ENCODE results near the gene ASPSCR1.

ASPSCR1 gene

GRCh38 chr17:82012640-82013295, 35.3 kb downstream of the ASPSCR1 start:
- DNase-seq (ENCODE audit: low read depth in 2 of 2): no peak

GRCh38 chr17:82013341-82013740, 35.9 kb downstream of the ASPSCR1 start:
- no peak for DNase-seq (ENCODE audit: low read depth in 2 of 2)

- no peak for DNase-seq (ENCODE audit: low read depth in 2 of 2)
Measured at GRCh38 chr17:82013772-82014321, 36.4 kb downstream of the ASPSCR1 start.

- DNase-seq (ENCODE audit: low read depth in 2 of 2): no peak
Measured at GRCh38 chr17:82014432-82014831, 37.0 kb downstream of the ASPSCR1 start.

- no peak for DNase-seq (ENCODE audit: low read depth in 2 of 2)
Measured at GRCh38 chr17:82014971-82015310, 37.5 kb downstream of the ASPSCR1 start.

GRCh38 chr17:82015311-82015971, 38.0 kb downstream of the ASPSCR1 start:
- no peak for DNase-seq (ENCODE audit: low read depth in 2 of 2)

GRCh38 chr17:82016061-82016874, 38.8 kb downstream of the ASPSCR1 start:
- no peak for DNase-seq (ENCODE audit: low read depth in 2 of 2)

GRCh38 chr17:82016875-82017459, 39.5 kb downstream of the ASPSCR1 start:
- DNase-seq (ENCODE audit: low read depth in 2 of 2): no peak

GRCh38 chr17:82017612-82018151, 40.3 kb downstream of the ASPSCR1 start:
- no peak for DNase-seq (ENCODE audit: low read depth in 2 of 2)

GRCh38 chr17:82018152-82018988, 40.9 kb downstream of the ASPSCR1 start:
- no peak for DNase-seq (ENCODE audit: low read depth in 2 of 2)

- no peak for DNase-seq (ENCODE audit: low read depth in 2 of 2)
Measured at GRCh38 chr17:82018989-82019689, 41.7 kb downstream of the ASPSCR1 start.

GRCh38 chr17:82019690-82020571, 42.5 kb downstream of the ASPSCR1 start:
- DNase-seq (ENCODE audit: low read depth in 2 of 2): peak; percentile 21 to 33

GRCh38 chr17:82020572-82021106, 43.2 kb downstream of the ASPSCR1 start:
- DNase-seq (ENCODE audit: low read depth in 2 of 2): no peak

- DNase-seq (ENCODE audit: low read depth in 2 of 2): no peak
Measured at GRCh38 chr17:82021107-82021899, 43.9 kb downstream of the ASPSCR1 start.

- DNase-seq (ENCODE audit: low read depth in 2 of 2): no peak
Measured at GRCh38 chr17:82021900-82022309, 44.5 kb downstream of the ASPSCR1 start.

- no peak for DNase-seq (ENCODE audit: low read depth in 2 of 2)
Measured at GRCh38 chr17:82022310-82022980, 45.0 kb downstream of the ASPSCR1 start, which contains the start of gene CENPX. Gene CENPX, minus strand, starts transcription at chr17:82022878. Its CDS starts 17 bp downstream, at chr17:82022861.

- DNase-seq (ENCODE audit: low read depth in 2 of 2): peak; percentile 99 to 100
Measured at GRCh38 chr17:82022981-82023446, 45.6 kb downstream of the ASPSCR1 start, which contains the start of gene LRRC45. Gene LRRC45, plus strand, starts transcription at chr17:82023305. Its CDS starts 339 bp downstream, at chr17:82023644.

All from activated CD8-positive, alpha-beta memory T cell treated with anti-CD3 and anti-CD28 coated beads for 4 hours (primary cell).